H9 (cell line): Measurements from ENCODE around the gene DMRTB1. TPM values are rescaled to one million over a fixed set of nuclear protein-coding genes. Genes with fewer than 3 reads are reported as not detected.

Experiments
- DNase-seq: peaks from one replicate; pipeline ENCODE4 v3.0.0-alpha.2; 2017
- H2AFZ ChIP-seq: one replicate; pipeline ENCODE4 v1.6.1; 2013; ENCODE audit warnings: mild to moderate bottlenecking, low read length, control low read depth, moderate library complexity
- H2AK5ac ChIP-seq: 2 replicates; pipeline ENCODE4 v1.6.1; 2013; ENCODE audit warnings: low read length, control low read depth, mixed read lengths; ENCODE audit not compliant: insufficient read length
- H2BK120ac ChIP-seq: one replicate; pipeline ENCODE4 v1.6.1; 2013; ENCODE audit warnings: low read depth, mild to moderate bottlenecking, low read length, control low read depth, inconsistent platforms; ENCODE audit not compliant: poor library complexity, severe bottlenecking
- H2BK12ac ChIP-seq: 2 replicates; pipeline ENCODE4 v1.6.1; 2013; ENCODE audit warnings: low read length, control low read depth, mixed read lengths, low read depth; ENCODE audit not compliant: insufficient read length
- H2BK15ac ChIP-seq: 2 replicates; pipeline ENCODE4 v1.6.1; 2013; ENCODE audit warnings: low read depth, low read length, control low read depth
- H2BK20ac ChIP-seq: one replicate; pipeline ENCODE4 v1.6.1; 2013; ENCODE audit warnings: low read depth, mild to moderate bottlenecking, low read length, control low read depth, inconsistent platforms; ENCODE audit not compliant: poor library complexity, severe bottlenecking
- H2BK5ac ChIP-seq: 2 replicates; pipeline ENCODE4 v1.6.1; 2013; ENCODE audit warnings: low read length, control low read depth, mixed read lengths; ENCODE audit not compliant: insufficient read length
- H3K14ac ChIP-seq: 2 replicates; pipeline ENCODE4 v1.6.1; 2013; ENCODE audit warnings: low read length, control low read depth; ENCODE audit not compliant: insufficient read depth
- H3K18ac ChIP-seq: 2 replicates; pipeline ENCODE4 v1.6.1; 2013; ENCODE audit warnings: low read depth, mild to moderate bottlenecking, mixed read lengths, low read length, control low read depth; ENCODE audit not compliant: insufficient read length
- H3K23ac ChIP-seq: 2 replicates; pipeline ENCODE4 v1.6.1; 2013; ENCODE audit warnings: low read length, control low read depth, mixed read lengths, low read depth; ENCODE audit not compliant: insufficient read length
- H3K23me2 ChIP-seq: 2 replicates; pipeline ENCODE4 v1.6.1; 2013; ENCODE audit warnings: low read depth, mild to moderate bottlenecking, mixed read lengths, low read length, control low read depth; ENCODE audit not compliant: insufficient read length, poor library complexity, severe bottlenecking
- H3K27ac ChIP-seq: 2 replicates; pipeline ENCODE4 v1.5.1; 2013; ENCODE audit warnings: low read length, control low read depth, mixed read lengths, low read depth; ENCODE audit not compliant: insufficient read length
- H3K27me3 ChIP-seq: 2 replicates; pipeline ENCODE4 v1.6.1; 2013; ENCODE audit warnings: low read length, control low read depth, inconsistent platforms; ENCODE audit not compliant: insufficient read depth
- H3K4ac ChIP-seq: 2 replicates; pipeline ENCODE4 v1.6.1; 2013; ENCODE audit warnings: low read depth, mild to moderate bottlenecking, control low read depth, inconsistent platforms, low read length, moderate library complexity
- H3K4me1 ChIP-seq: 2 replicates; pipeline ENCODE4 v1.6.1; 2013; ENCODE audit warnings: low read length, control low read depth, inconsistent platforms; ENCODE audit not compliant: insufficient read depth
- H3K4me2 ChIP-seq: 2 replicates; pipeline ENCODE4 v1.6.1; 2013; ENCODE audit warnings: low read length, control low read depth, mixed read lengths; ENCODE audit not compliant: insufficient read length, insufficient read depth
- H3K56ac ChIP-seq: 2 replicates; pipeline ENCODE4 v1.6.1; 2013; ENCODE audit warnings: low read depth, mild to moderate bottlenecking, mixed read lengths, low read length, control low read depth; ENCODE audit not compliant: insufficient read length
- H3K79me1 ChIP-seq: 2 replicates; pipeline ENCODE4 v1.6.1; 2013; ENCODE audit warnings: low read depth, mild to moderate bottlenecking, moderate library complexity, low read length, control low read depth, inconsistent platforms; ENCODE audit not compliant: insufficient read depth, poor library complexity, severe bottlenecking
- H3K79me2 ChIP-seq: 2 replicates; pipeline ENCODE4 v1.6.1; 2013; ENCODE audit warnings: low read length, control low read depth, inconsistent platforms; ENCODE audit not compliant: insufficient read depth
- H3K9ac ChIP-seq: 2 replicates; pipeline ENCODE4 v1.6.1; 2013; ENCODE audit warnings: low read length, control low read depth, mixed read lengths; ENCODE audit not compliant: insufficient read length; ENCODE audit errors: extremely low read depth
- H3K9me3 ChIP-seq: one replicate; pipeline ENCODE4 v1.6.1; 2013; ENCODE audit warnings: low read depth, low read length, inconsistent platforms; ENCODE audit not compliant: control insufficient read depth
- H3T11ph ChIP-seq: one replicate; pipeline ENCODE4 v1.6.1; 2013; ENCODE audit warnings: mild to moderate bottlenecking, low read length, control low read depth, inconsistent platforms
- H4K20me1 ChIP-seq: one replicate; pipeline ENCODE4 v1.6.1; 2013; ENCODE audit not compliant: control insufficient read depth, insufficient read length, insufficient read depth
- H4K5ac ChIP-seq: 2 replicates; pipeline ENCODE4 v1.6.1; 2013; ENCODE audit warnings: low read depth, mild to moderate bottlenecking, mixed read lengths, low read length, control low read depth; ENCODE audit not compliant: insufficient read length
- H4K8ac ChIP-seq: replicated peaks from 2 replicates; pipeline ENCODE4 v1.6.1; 2013; ENCODE audit warnings: low read length, control low read depth, mixed read lengths, low read depth; ENCODE audit not compliant: insufficient read length
- H4K91ac ChIP-seq: 2 replicates; pipeline ENCODE4 v1.6.1; 2013; ENCODE audit warnings: low read depth, mild to moderate bottlenecking, moderate library complexity, mixed read lengths, low read length, control low read depth; ENCODE audit not compliant: insufficient read length
- H3K27ac Mint-ChIP-seq, 3 experiments: 2 replicates in 2 of 3; 3 replicates in 1 of 3; pipeline ENCODE4 v1.8.0; 2020 to 2021; ENCODE audit warnings: mixed read lengths in 3 of 3, mild to moderate bottlenecking in 1 of 3, moderate library complexity in 1 of 3
- H3K27me3 Mint-ChIP-seq: 2 replicates; pipeline ENCODE4 v1.8.0; 2021; ENCODE audit warnings: low read depth, mild to moderate bottlenecking, moderate library complexity, mixed read lengths
- H3K36me3 Mint-ChIP-seq, 3 experiments: 2 replicates in 2 of 3; 3 replicates in 1 of 3; pipeline ENCODE4 v1.8.0; 2020 to 2021; ENCODE audit warnings: low read depth in 3 of 3, mixed read lengths in 3 of 3; ENCODE audit not compliant: insufficient read depth in 1 of 3
- H3K4me1 Mint-ChIP-seq, 2 experiments: 2 replicates each; pipeline ENCODE4 v1.8.0; 2020; ENCODE audit warnings: mixed read lengths in 2 of 2
- H3K4me3 Mint-ChIP-seq, 2 experiments: 2 replicates in 1 of 2; 3 replicates in 1 of 2; pipeline ENCODE4 v1.8.0; 2020 to 2021; ENCODE audit warnings: mild to moderate bottlenecking in 2 of 2, mixed read lengths in 2 of 2, moderate library complexity in 1 of 2
- H3K9me3 Mint-ChIP-seq, 2 experiments: 2 replicates in 1 of 2; 3 replicates in 1 of 2; pipeline ENCODE4 v1.8.0; 2020; ENCODE audit warnings: mild to moderate bottlenecking in 2 of 2, mixed read lengths in 2 of 2, moderate library complexity in 1 of 2
- CTCF ChIP-seq: fragments of 200-600 bp; sonication (generic); conservative IDR thresholded peaks from 3 replicates; pipeline ENCODE4 v1.8.0; 2021; ENCODE audit warnings: antibody characterized with exemption, mild to moderate bottlenecking
- WGBS: extraction: QIAGEN DNeasy Blood & Tissue Kit; methylation state at CpG from one replicate; pipeline ENCODE4 v1.1.7; 2013; ENCODE audit warnings: missing lambda C conversion rate, low lambda C conversion rate, mixed read lengths; ENCODE audit not compliant: insufficient read length; ENCODE audit errors: extremely low coverage; 5-methylcytosine and 5-hydroxymethylcytosine counted together
- total RNA-seq: library from RNA; stranded (reverse); gene quantifications from 2 replicates; pipeline ENCODE4 v1.2.1, GENCODE V29; 2021

Gene DMRTB1
- total RNA-seq, 1 experiment from 2014 or later, result not detected

- Histone ChIP-seq H3K79me2 (no peaks in the 10 kb centered on the region), H2BK12ac (no peak overlapping the region), H3K14ac (no peak overlapping the region), H3K4ac (no peak overlapping the region), H3K79me1 (no peaks in the 10 kb centered on the region), H3K27me3 (no peaks in the 10 kb centered on the region), H2BK15ac (no peak overlapping the region), H2AK5ac (no peak overlapping the region), H3K9ac (no peak overlapping the region), H2BK120ac (no peak overlapping the region), H3K4me1 (no peaks in the 10 kb centered on the region; the same call in 1 of the 2 replicates), H2BK20ac (no peak overlapping the region), H3K18ac (no peak overlapping the region), H2AFZ (no peak overlapping the region), H3K27ac (no peak overlapping the region), H4K5ac (no peak overlapping the region), H3K23me2 (no peaks in the 10 kb centered on the region), H3K56ac (no peak overlapping the region), H4K91ac (no peak overlapping the region), H3K4me2 (no peak overlapping the region), H3K9me3 (no peaks in the 10 kb centered on the region), H3T11ph (no peak overlapping the region), H3K23ac (no peak overlapping the region), H4K20me1 (no peaks in the 10 kb centered on the region), H2BK5ac (no peak overlapping the region), H4K8ac (no peak overlapping the region)
- Mint-ChIP-seq H3K4me1 (peaks cover 7 to 11% of the 10 kb centered on the region in 2 experiments), H3K36me3 (no peaks in the 10 kb centered on the region), H3K27me3 (peaks cover 13% of the 10 kb centered on the region; the same call in 1 of the 2 replicates), H3K4me3 (no peak overlapping the region), H3K9me3 (no peaks in the 10 kb centered on the region), H3K27ac (no peak overlapping the region)
- TF ChIP-seq CTCF, result no peak
- WGBS, result 100% methylated on average over 1 of the region's 3 CpGs
- DNase-seq, result no peak
These were observed 565 bp upstream of the DMRTB1 start for GRCh38 chr1:53458634-53459033.
